ENCODE data around the gene VAV2.

Gene VAV2

GRCh38 chr9:133811471-133811870 is 180.7 kb downstream of the VAV2 start:
- no peak for DNase-seq

- DNase-seq = no peak
Observed at GRCh38 chr9:133810556-133811195, 181.4 kb downstream of the VAV2 start.

GRCh38 chr9:133809335-133809734 is 182.8 kb downstream of the VAV2 start:
- DNase-seq = no peak

GRCh38 chr9:133807818-133808217 is 184.3 kb downstream of the VAV2 start:
- no peak for DNase-seq

GRCh38 chr9:133807037-133807436 is 185.1 kb downstream of the VAV2 start:
- DNase-seq = no peak

GRCh38 chr9:133806623-133807010 is 185.5 kb downstream of the VAV2 start:
- DNase-seq = no peak

GRCh38 chr9:133805876-133806622 is 186.1 kb downstream of the VAV2 start:
- DNase-seq = no peak

GRCh38 chr9:133804199-133804598 is 187.9 kb downstream of the VAV2 start:
- no peak for DNase-seq

GRCh38 chr9:133803745-133804144 is 188.4 kb downstream of the VAV2 start:
- no peak for DNase-seq

GRCh38 chr9:133803028-133803585 is 189.0 kb downstream of the VAV2 start:
- no peak for DNase-seq

- no peak for DNase-seq
Observed at GRCh38 chr9:133801739-133802138, 190.4 kb downstream of the VAV2 start.

- DNase-seq = no peak
Observed at GRCh38 chr9:133800266-133800665, 191.9 kb downstream of the VAV2 start.

GRCh38 chr9:133799716-133800115 is 192.4 kb downstream of the VAV2 start:
- no peak for DNase-seq

- DNase-seq = no peak
Observed at GRCh38 chr9:133799106-133799505, 193.0 kb downstream of the VAV2 start.

- DNase-seq = no peak
Observed at GRCh38 chr9:133798160-133798559, 194.0 kb downstream of the VAV2 start.

GRCh38 chr9:133797406-133798105 is 194.6 kb downstream of the VAV2 start:
- no peak for DNase-seq

GRCh38 chr9:133796562-133796961 is 195.6 kb downstream of the VAV2 start:
- DNase-seq = no peak

- DNase-seq = no peak
Observed at GRCh38 chr9:133795049-133795448, 197.1 kb downstream of the VAV2 start.

- DNase-seq = no peak
Observed at GRCh38 chr9:133794016-133794760, 197.9 kb downstream of the VAV2 start.

GRCh38 chr9:133793471-133793870 is 198.7 kb downstream of the VAV2 start:
- no peak for DNase-seq

- no peak for DNase-seq
Observed at GRCh38 chr9:133792721-133793470, 199.2 kb downstream of the VAV2 start.
